ENCODE measurements around the gene SLC35F3. TPM values are rescaled to one million over a fixed set of nuclear protein-coding genes. Genes with fewer than 3 reads are reported as not detected.
"Not testable (repeated sequence)": the region's sequence is repeated elsewhere in the genome, so short reads cannot be mapped to it uniquely, and the experiment has no call there.

Gene SLC35F3
- total RNA-seq, 4 donors from 2014 or later, result 1.7 TPM; not detected in 3

- TF ChIP-seq CTCF (IDR thresholded peaks at IDR 0.05), result no peak
- TF ChIP-seq POLR2A (IDR thresholded peaks at IDR 0.05), result no peak
- H3K27me3 ChIP-seq, result no peaks in the 10 kb centered on the region
- no peaks in the 10 kb centered on the region for H3K36me3 ChIP-seq
- no peaks in the 10 kb centered on the region for H3K4me1 ChIP-seq
- no peak for DNase-seq
- H3K4me3 ChIP-seq, result no peak overlapping the region
- peaks cover 0 to 3% (median 0%) of the 10 kb centered on the region in 4 donors for H3K9me3 ChIP-seq
- no peak overlapping the region for H3K27ac ChIP-seq
These were observed 337.5 kb downstream of the SLC35F3 start for GRCh38 chr1:234241941-234242490.

- no peak overlapping the region for H3K4me3 ChIP-seq
- TF ChIP-seq CTCF (IDR thresholded peaks at IDR 0.05) (no peak), POLR2A (IDR thresholded peaks at IDR 0.05) (no peak)
- no peaks in the 10 kb centered on the region for H3K4me1 ChIP-seq
- H3K9me3 ChIP-seq, result peaks cover 0 to 5% (median 0%) of the 10 kb centered on the region in 4 donors
- DNase-seq, result no peak
- H3K36me3 ChIP-seq, result no peaks in the 10 kb centered on the region
- H3K27ac ChIP-seq, result no peak overlapping the region
- H3K27me3 ChIP-seq, result no peaks in the 10 kb centered on the region
These were observed 339.2 kb downstream of the SLC35F3 start for GRCh38 chr1:234243521-234244260.

DNA sequence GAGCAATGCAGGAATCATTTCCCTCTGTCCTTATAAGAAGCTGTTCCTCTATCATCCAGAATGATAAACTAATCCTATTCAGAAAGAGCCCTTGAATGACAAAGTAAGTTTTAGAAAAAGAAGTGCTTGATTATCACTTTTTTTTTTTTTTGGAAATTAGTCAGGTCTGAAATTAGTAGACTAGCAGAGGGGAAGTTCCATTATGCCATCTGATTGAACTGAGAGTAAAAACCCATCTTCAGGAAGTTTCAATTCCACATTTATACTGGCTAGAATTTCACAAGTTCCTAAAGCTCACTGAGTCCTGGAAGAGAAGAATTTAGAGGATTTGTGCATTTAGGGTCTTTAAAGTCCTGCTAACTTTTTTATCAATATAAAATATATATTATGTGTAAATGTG, 340.0 kb downstream of the SLC35F3 start:
- Histone ChIP-seq H3K27ac (no peak overlapping the region), H3K4me3 (no peak overlapping the region), H3K9me3 (peaks cover 0 to 5% (median 0%) of the 10 kb centered on the region in 4 donors), H3K36me3 (no peaks in the 10 kb centered on the region), H3K4me1 (no peaks in the 10 kb centered on the region), H3K27me3 (no peaks in the 10 kb centered on the region)
- TF ChIP-seq CTCF (IDR thresholded peaks at IDR 0.05), result no peak
- TF ChIP-seq POLR2A (IDR thresholded peaks at IDR 0.05), result no peak
- DNase-seq, result no peak

DNA sequence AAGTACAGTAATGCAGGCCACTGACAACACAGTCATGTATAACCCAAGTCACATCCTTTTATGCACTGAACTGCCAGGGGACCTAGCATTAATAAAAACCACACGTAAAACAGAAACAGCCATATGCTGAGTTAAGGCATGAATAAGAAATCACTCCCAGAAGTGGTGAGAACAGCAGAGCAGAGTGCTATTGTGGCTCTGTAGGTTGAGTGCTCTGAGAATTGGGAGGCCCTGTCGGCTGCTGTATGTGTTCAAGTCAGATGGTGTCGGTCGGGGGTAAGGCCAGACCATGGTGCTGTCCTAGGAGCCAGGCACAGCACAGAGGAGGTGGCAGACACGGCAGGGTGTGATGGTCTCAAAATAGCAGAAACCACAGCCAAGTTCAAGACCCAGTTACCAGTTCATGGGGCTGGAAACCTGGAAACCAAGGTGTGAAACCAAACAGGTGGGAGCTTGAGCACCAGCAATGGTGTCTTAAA, 342.2 kb downstream of the SLC35F3 start:
- Histone ChIP-seq H3K9me3 (peaks cover 0 to 5% (median 0%) of the 10 kb centered on the region in 4 donors), H3K4me3 (no peak overlapping the region), H3K36me3 (no peaks in the 10 kb centered on the region), H3K4me1 (no peaks in the 10 kb centered on the region), H3K27me3 (no peaks in the 10 kb centered on the region), H3K27ac (no peak overlapping the region)
- DNase-seq, result no peak
- no peak for TF ChIP-seq POLR2A (IDR thresholded peaks at IDR 0.05)
- no peak for TF ChIP-seq CTCF (IDR thresholded peaks at IDR 0.05)

DNA sequence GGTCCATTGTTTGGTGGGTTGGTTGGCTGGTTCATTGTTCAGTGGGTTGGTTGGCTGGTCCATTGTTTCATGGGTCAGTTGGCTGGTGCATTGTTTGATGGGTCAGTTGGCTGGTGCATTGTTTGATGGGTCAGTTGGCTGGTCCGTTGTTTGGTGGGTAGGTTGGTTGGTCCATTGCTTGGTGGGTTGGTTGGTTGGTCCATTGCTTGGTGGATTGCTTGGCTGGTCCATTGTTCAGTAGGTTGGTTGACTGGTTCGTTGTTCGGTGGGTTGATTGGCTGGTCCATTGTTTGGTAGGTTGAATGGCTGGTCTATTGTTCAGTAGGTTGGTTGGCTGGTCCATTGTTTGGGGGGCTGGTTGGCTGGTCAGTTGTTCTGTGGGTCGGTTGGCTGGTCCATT, 343.3 kb downstream of the SLC35F3 start:
- not testable (repeated sequence) for DNase-seq, H3K9me3 ChIP-seq, H3K27me3 ChIP-seq, H3K4me3 ChIP-seq, H3K4me1 ChIP-seq, H3K27ac ChIP-seq, H3K36me3 ChIP-seq

GRCh38 chr1:234250747-234251146, 346.3 kb downstream of the SLC35F3 start:
- Histone ChIP-seq H3K36me3 (no peaks in the 10 kb centered on the region), H3K27me3 (no peaks in the 10 kb centered on the region), H3K9me3 (peaks cover 0 to 5% (median 0%) of the 10 kb centered on the region in 4 donors), H3K4me3 (no peak overlapping the region), H3K27ac (no peak overlapping the region), H3K4me1 (no peaks in the 10 kb centered on the region)
- no peak for DNase-seq
- TF ChIP-seq CTCF (IDR thresholded peaks at IDR 0.05), result no peak
- no peak for TF ChIP-seq POLR2A (IDR thresholded peaks at IDR 0.05)

All from Peyer's patch (tissue), 4 donors.